ENCODE results near the gene SCAPER. TPM values are rescaled to one million over a fixed set of nuclear protein-coding genes. Genes with fewer than 3 reads are reported as not detected.

Gene SCAPER
- total RNA-seq, 2 experiments from 2014 or later, result 10.4 to 22.3 TPM

GRCh38 chr15:76328958-76329357, 576.2 kb downstream of the SCAPER start:
- H3K27ac ChIP-seq (ENCODE audit: low read depth, low read length, poor library complexity, severe bottlenecking), result no peak overlapping the region
- no peak overlapping the region for H3K4me2 ChIP-seq (ENCODE audit: low read length)
- H3K4me1 ChIP-seq (ENCODE audit: insufficient read depth, low read length, poor library complexity, severe bottlenecking), result peaks cover under 1% of the 10 kb centered on the region
- intact Hi-C loops (cut with micrococcal nuclease; ENCODE audit: unreplicated experiment), result no loop called here
- no peaks in the 10 kb centered on the region for H3K9me2 ChIP-seq (ENCODE audit: insufficient read depth, low read length)
- TF ChIP-seq EZH2phosphoT487 (IDR thresholded peaks at IDR 0.05; ENCODE audit: borderline replicate concordance, low read depth, low read length) (no peak), CTCF (conservative IDR thresholded peaks at IDR 0.05; ENCODE audit: low read length) (no peak)
- CTCF ChIA-PET (ENCODE audit: unreplicated experiment), result no interaction called here
- H3K36me3 ChIP-seq (ENCODE audit: insufficient read depth, low read length), result no peaks in the 10 kb centered on the region
- no peak overlapping the region for H3K4me3 ChIP-seq (ENCODE audit: low read depth, low read length, poor library complexity, severe bottlenecking)
- no peak for DNase-seq (ENCODE audit: low spot score)
- H2AFZ ChIP-seq (ENCODE audit: low read length), result no peak overlapping the region
- H3K9me3 ChIP-seq (ENCODE audit: low read length), result no peaks in the 10 kb centered on the region
- no peaks in the 10 kb centered on the region for H3K79me2 ChIP-seq (ENCODE audit: insufficient read depth, low read depth, low read length)
- H4K20me1 ChIP-seq (ENCODE audit: insufficient read depth, low read length), result no peaks in the 10 kb centered on the region
- BruUV-seq (replicated peaks), result no TSS peak
- POLR2A ChIA-PET, result no interaction called here

- peaks cover 6% of the 10 kb centered on the region for H3K4me1 ChIP-seq (ENCODE audit: insufficient read depth, low read length, poor library complexity, severe bottlenecking)
- H3K27ac ChIP-seq (ENCODE audit: low read depth, low read length, poor library complexity, severe bottlenecking), result no peak overlapping the region
- no peak for DNase-seq (ENCODE audit: low spot score)
- H3K4me3 ChIP-seq (ENCODE audit: low read depth, low read length, poor library complexity, severe bottlenecking), result no peak overlapping the region
- H2AFZ ChIP-seq (ENCODE audit: low read length), result no peak overlapping the region
- intact Hi-C loops (cut with micrococcal nuclease; ENCODE audit: unreplicated experiment), result no loop called here
- H3K4me2 ChIP-seq (ENCODE audit: low read length), result no peak overlapping the region
- no peaks in the 10 kb centered on the region for H4K20me1 ChIP-seq (ENCODE audit: insufficient read depth, low read length)
- no peaks in the 10 kb centered on the region for H3K9me3 ChIP-seq (ENCODE audit: low read length)
- no peaks in the 10 kb centered on the region for H3K36me3 ChIP-seq (ENCODE audit: insufficient read depth, low read length)
- CTCF ChIA-PET (ENCODE audit: unreplicated experiment), result no interaction called here
- TF ChIP-seq EZH2phosphoT487 (IDR thresholded peaks at IDR 0.05; ENCODE audit: borderline replicate concordance, low read depth, low read length), result no peak
- H3K79me2 ChIP-seq (ENCODE audit: insufficient read depth, low read depth, low read length), result no peaks in the 10 kb centered on the region
- POLR2A ChIA-PET, result no interaction called here
- no TSS peak for BruUV-seq (replicated peaks)
- H3K9me2 ChIP-seq (ENCODE audit: insufficient read depth, low read length), result no peaks in the 10 kb centered on the region
Observed at GRCh38 chr15:76328106-76328696, 576.9 kb downstream of the SCAPER start.

GRCh38 chr15:76327191-76328105, 577.7 kb downstream of the SCAPER start:
- no peak for DNase-seq (ENCODE audit: low spot score)
- no TSS peak for BruUV-seq (replicated peaks)
- peaks cover 11% of the 10 kb centered on the region for H3K4me1 ChIP-seq (ENCODE audit: insufficient read depth, low read length, poor library complexity, severe bottlenecking)
- CTCF ChIA-PET (ENCODE audit: unreplicated experiment), result no interaction called here
- H3K27ac ChIP-seq (ENCODE audit: low read depth, low read length, poor library complexity, severe bottlenecking), result no peak overlapping the region
- no peaks in the 10 kb centered on the region for H3K36me3 ChIP-seq (ENCODE audit: insufficient read depth, low read length)
- no peak for TF ChIP-seq EZH2phosphoT487 (IDR thresholded peaks at IDR 0.05; ENCODE audit: borderline replicate concordance, low read depth, low read length)
- no peak for TF ChIP-seq CTCF (conservative IDR thresholded peaks at IDR 0.05; ENCODE audit: low read length)
- no peak overlapping the region for H3K4me3 ChIP-seq (ENCODE audit: low read depth, low read length, poor library complexity, severe bottlenecking)
- no peaks in the 10 kb centered on the region for H3K79me2 ChIP-seq (ENCODE audit: insufficient read depth, low read depth, low read length)
- H2AFZ ChIP-seq (ENCODE audit: low read length), result no peak overlapping the region
- no peak overlapping the region for H3K4me2 ChIP-seq (ENCODE audit: low read length)
- H3K9me3 ChIP-seq (ENCODE audit: low read length), result no peaks in the 10 kb centered on the region
- intact Hi-C loops (cut with micrococcal nuclease; ENCODE audit: unreplicated experiment), result no loop called here
- POLR2A ChIA-PET, result no interaction called here
- no peaks in the 10 kb centered on the region for H4K20me1 ChIP-seq (ENCODE audit: insufficient read depth, low read length)
- H3K9me2 ChIP-seq (ENCODE audit: insufficient read depth, low read length), result no peaks in the 10 kb centered on the region

All from OCI-LY7 (cell line).